Measurements from ENCODE around the gene FFAR1.

FFAR1 gene

DNA sequence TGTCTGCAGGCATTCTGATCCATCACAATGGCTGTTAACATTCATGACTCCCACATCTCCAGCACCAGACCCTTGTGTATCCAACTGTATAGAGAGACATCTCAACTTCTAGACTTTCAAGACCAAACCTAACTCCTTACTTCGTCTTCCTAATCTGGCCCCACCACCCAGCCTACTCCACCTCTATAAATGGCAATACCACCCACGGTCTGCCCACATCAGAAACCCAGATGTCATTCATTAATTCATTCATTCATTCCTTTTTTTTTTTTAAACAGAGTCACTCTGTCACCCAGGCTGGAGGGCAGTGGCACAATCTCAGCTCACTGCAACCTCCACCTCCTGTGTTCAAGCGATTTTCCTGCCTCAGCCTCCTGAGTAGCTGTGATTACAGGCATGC, 33.6 kb downstream of the FFAR1 start:
- TF ChIP-seq, protein P1, sequence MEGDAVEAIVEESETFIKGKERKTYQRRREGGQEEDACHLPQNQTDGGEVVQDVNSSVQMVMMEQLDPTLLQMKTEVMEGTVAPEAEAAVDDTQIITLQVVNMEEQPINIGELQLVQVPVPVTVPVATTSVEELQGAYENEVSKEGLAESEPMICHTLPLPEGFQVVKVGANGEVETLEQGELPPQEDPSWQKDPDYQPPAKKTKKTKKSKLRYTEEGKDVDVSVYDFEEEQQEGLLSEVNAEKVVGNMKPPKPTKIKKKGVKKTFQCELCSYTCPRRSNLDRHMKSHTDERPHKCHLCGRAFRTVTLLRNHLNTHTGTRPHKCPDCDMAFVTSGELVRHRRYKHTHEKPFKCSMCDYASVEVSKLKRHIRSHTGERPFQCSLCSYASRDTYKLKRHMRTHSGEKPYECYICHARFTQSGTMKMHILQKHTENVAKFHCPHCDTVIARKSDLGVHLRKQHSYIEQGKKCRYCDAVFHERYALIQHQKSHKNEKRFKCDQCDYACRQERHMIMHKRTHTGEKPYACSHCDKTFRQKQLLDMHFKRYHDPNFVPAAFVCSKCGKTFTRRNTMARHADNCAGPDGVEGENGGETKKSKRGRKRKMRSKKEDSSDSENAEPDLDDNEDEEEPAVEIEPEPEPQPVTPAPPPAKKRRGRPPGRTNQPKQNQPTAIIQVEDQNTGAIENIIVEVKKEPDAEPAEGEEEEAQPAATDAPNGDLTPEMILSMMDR (IDR thresholded peaks at IDR 0.05): no peak

DNA sequence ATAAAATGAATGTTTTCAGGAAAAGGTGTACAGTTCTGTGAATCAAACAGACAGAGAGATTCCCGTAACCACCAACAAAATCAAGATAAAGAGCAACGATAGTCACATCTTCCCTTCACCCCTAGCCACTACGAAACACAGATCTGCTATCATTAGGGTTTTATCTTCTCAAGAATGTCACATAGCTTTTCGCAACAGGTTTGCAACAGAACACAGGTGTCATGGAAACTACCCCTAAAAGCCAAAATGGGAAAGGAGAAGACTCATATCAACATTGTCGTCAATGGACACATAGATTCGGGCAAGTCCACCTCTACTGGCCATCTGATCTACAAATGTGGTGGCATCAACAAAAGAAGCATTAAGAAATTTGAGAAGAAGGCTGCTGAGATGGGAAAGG, 34.2 kb downstream of the FFAR1 start:
- TF ChIP-seq, protein P1 (IDR thresholded peaks at IDR 0.05): no peak

DNA sequence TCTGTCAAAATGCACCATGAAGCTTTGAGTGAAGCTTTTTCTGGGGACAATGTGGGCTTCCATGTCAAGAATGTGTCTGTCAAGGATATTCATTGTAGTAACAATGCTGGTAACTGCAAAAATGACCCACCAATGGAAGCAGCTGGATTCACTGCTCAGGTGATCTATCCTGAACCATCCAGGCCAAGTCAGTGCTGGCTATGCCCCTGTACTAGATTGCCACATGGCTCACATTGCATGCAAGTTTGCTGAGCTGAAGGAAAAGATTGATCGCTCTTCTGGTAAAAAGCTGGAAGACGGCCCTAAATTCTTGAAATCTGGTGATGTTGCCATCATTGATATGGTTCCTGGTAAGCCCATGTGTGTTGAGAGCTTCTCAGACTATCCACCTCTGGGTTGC, 35.8 kb downstream of the FFAR1 start:
- TF ChIP-seq, protein P1 (IDR thresholded peaks at IDR 0.05): no peak

DNA sequence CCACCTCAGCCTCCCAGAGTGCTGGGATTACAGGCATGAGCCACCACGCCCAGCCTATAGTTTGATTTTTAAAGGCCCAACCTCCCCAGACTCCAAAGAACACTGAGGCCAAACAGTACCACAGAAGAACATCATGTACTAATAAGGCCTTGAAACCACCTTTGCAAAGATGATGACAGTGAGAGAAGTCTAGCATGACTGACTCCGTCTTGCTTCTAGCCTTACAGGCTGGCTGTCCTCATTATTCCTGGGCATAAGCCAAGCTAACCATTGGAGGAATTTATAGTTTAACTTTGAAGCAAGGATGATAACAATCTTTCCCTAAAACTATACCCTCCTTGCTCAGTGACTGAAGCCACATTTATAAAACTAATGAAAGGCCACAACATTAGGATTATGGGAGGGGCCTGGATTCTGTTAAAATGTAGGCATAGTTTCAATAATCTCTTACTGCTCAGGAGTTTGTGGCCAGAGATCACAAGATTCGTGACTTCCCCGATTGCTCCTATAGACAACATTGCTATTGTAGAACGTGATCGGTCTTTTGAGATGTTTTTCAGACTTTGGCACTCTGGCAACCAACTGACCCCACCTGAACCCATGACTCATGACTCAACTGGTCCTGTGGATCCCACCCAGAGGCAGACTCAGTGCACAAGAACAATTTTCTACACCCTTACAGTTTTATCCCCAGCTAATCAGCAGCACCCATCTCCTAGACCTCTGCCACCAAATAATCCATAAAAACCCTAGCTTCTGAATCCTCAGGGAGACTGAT, 40.8 kb downstream of the FFAR1 start:
- TF ChIP-seq, protein P1 (IDR thresholded peaks at IDR 0.05): no peak

DNA sequence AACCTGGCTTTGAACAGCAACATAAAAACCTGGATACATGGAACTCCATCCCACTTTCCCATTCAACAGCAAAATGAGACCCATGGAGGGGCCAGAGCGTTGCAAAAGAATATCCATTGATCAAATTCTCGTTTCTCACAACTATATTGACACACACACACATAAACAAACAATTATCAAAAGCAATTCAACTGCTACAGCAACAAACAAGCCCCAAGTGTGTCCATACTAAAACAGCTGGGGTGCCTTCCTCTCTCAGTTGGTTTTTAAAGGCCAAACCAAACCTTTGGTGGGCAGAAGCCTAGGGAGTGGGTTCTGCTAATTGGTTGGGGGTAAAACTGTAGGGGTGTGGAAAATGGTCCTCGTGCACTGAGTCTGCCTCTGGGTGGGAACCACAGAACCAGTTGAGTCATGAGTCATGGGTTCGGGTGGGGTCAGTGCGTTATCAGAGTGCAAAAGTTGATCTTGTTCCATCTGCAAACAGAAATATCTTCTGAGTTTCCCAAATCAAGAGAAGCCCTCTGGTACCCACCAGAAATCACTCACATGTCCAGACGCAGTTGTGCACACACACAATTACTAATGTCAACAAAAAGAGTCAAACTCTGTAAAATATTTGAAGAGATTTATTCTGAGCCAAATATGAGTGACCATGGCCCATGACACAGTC, 41.6 kb downstream of the FFAR1 start:
- TF ChIP-seq, protein P1 (IDR thresholded peaks at IDR 0.05): no peak

DNA sequence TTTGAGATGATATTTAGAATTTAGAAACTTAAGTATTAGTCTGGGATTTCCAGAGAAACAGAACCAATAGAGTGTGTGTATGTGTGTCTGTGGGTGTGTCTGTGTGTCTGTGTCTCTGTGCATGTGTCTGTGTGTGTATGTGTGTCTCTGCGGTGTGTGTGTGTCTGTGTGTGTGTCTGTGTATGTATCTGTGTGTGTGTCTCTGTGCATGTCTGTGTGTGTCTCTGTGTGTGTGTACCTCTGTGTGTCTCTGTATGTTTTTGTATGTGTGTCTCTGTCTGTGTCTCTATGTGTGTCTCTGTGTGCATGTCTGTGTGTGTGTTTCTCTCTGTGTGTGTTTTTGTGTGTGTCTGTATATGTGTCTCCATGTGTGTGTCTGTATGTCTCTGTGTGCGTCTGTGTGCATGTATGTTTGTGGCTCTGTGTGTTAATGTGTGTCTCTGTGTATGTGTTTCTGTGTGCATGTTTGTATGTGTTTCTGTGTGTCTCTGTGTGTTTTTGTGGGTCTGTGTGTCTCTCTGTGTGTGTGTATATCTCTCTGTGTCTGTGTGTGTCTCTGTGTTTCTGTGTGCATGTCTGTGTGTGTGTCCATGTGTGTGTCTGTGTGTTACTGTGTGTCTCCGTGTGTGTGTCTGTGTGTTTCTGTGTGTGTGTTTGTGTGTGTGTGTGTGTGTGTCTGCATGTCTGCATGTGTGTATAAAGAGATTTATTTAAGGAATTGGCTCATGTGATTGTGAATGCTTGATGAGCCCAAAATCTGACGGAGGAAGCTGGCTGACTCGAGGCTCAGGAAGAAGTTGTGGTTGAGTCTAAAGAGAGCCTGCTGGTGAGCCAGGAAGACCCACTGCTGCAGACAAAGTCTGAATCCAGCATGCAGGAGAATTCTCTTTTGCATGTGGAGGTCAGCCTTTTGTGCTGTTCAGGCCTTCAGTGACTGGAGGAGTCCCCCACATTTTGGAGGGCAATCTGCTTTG, 45.3 kb downstream of the FFAR1 start:
- TF ChIP-seq, protein P1 (IDR thresholded peaks at IDR 0.05): no peak
